CD4-positive, CD25-positive, alpha-beta regulatory T cell (primary cell): ENCODE results near the gene TRMT13. TPM values are rescaled to one million over a fixed set of nuclear protein-coding genes. Genes with fewer than 3 reads are reported as not detected.

ENCODE experiments used
- ATAC-seq, 2 donors: fragments of 150-1000 bp; cut with Tn5 transposase; one replicate each; pipeline ENCODE4 v1.10.0; 2021; ENCODE audit warnings: low read depth in 2 of 2, moderate number of reproducible peaks in 2 of 2, moderate library complexity in 1 of 2
- DNase-seq, 3 donors: peaks; one replicate each; pipeline versions ENCODE4 v3.0.0 to v3.0.0-alpha.2; 2012 to 2022; ENCODE audit warnings: mixed read lengths in 1 of 3
- H3K27ac ChIP-seq: one replicate; pipeline ENCODE4 v1.7.0; 2013; ENCODE audit warnings: mild to moderate bottlenecking, low read length; ENCODE audit not compliant: insufficient read depth, poor library complexity, severe bottlenecking
- H3K27me3 ChIP-seq: one replicate; pipeline ENCODE4 v1.7.0; 2013; ENCODE audit warnings: low read length; ENCODE audit not compliant: control insufficient read depth, insufficient read depth
- H3K36me3 ChIP-seq: one replicate; pipeline ENCODE4 v1.7.0; 2013; ENCODE audit warnings: mild to moderate bottlenecking, low read length, moderate library complexity; ENCODE audit not compliant: control insufficient read depth, insufficient read depth
- H3K4me1 ChIP-seq: 2 replicates; pipeline ENCODE4 v1.7.0; 2013; ENCODE audit warnings: mild to moderate bottlenecking, low read length; ENCODE audit not compliant: insufficient read depth, control insufficient read depth, poor library complexity, severe bottlenecking
- H3K4me3 ChIP-seq: one replicate; pipeline ENCODE4 v1.7.0; 2013; ENCODE audit warnings: low read depth, mild to moderate bottlenecking, low read length, moderate library complexity
- H3K9me3 ChIP-seq, 2 experiments: 1 replicate in 1 of 2; 2 replicates in 1 of 2; pipeline ENCODE4 v1.7.0; 2013; ENCODE audit warnings: low read length in 2 of 2, mild to moderate bottlenecking in 1 of 2, moderate library complexity in 1 of 2; ENCODE audit not compliant: control insufficient read depth in 2 of 2
- H3K27ac Mint-ChIP-seq, 3 donors: one replicate each; pipeline ENCODE4 v1.8.0; 2020 to 2022; ENCODE audit warnings: mild to moderate bottlenecking in 3 of 3, mixed read lengths in 3 of 3, moderate library complexity in 2 of 3
- H3K27me3 Mint-ChIP-seq: one replicate; pipeline ENCODE4 v1.8.0; 2022; ENCODE audit warnings: mild to moderate bottlenecking, mixed read lengths
- H3K36me3 Mint-ChIP-seq: one replicate; pipeline ENCODE4 v1.8.0; 2020; ENCODE audit warnings: mixed read lengths
- H3K4me1 Mint-ChIP-seq, 4 donors: one replicate each; pipeline ENCODE4 v1.8.0; 2020 to 2022; ENCODE audit warnings: mixed read lengths in 4 of 4, mild to moderate bottlenecking in 1 of 4
- H3K4me3 Mint-ChIP-seq, 4 donors: one replicate each; pipeline ENCODE4 v1.8.0; 2020 to 2022; ENCODE audit warnings: mild to moderate bottlenecking in 4 of 4, mixed read lengths in 4 of 4, moderate library complexity in 3 of 4
- H3K9me3 Mint-ChIP-seq, 7 donors: one replicate each; pipeline ENCODE4 v1.8.0; 2020 to 2022; ENCODE audit warnings: mixed read lengths in 7 of 7, mild to moderate bottlenecking in 3 of 7, moderate library complexity in 2 of 7
- polyA plus RNA-seq, 4 donors: library from polyadenylated mRNA; unstranded; fragments of 300-500 nt; fragmentation: Illumina TruSeq; gene quantifications; one replicate each; pipeline ENCODE4 v1.2.3, GENCODE V29; 2021
- total RNA-seq: library from RNA; stranded (reverse); gene quantifications from one replicate; pipeline ENCODE4 v1.2.3, GENCODE V29; 2022

The TRMT13 gene
- total and polyA plus RNA-seq, 5 donors from 2014 or later = 7.5 to 12.2 (median 9.2) TPM

DNA sequence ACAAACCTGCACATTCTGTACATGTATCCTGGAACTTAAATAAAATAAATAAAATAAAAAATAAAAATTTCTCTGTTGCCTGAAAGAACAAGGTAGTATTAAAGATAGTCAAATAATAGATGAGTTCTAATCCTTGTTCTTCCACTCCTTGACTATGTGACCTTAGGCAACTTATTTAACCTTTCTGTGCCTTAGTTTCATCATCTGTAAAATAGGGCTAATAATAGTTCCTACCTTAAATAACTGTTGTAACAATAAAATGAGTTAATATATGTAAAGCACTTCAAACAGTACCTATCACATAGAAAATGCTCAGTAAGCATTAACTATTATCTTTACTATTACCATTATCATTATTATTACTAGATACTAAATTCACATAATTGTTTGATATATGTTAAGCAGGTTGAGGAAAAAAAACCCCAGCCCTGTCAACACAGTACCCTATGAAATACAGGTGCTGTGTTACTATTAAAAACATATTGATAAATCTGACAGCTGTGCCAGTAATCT is 23.4 kb upstream of the TRMT13 start:
- no peak overlapping the region for H3K4me3 ChIP-seq
- DNase-seq (no peak), ATAC-seq (no peak)
- H3K36me3 Mint-ChIP-seq = peaks cover 15% of the 10 kb centered on the region
- peaks cover 0 to 6% (median 3%) of the 10 kb centered on the region in 4 donors for H3K4me1 Mint-ChIP-seq
- no peaks in the 10 kb centered on the region for H3K9me3 ChIP-seq
- H3K9me3 Mint-ChIP-seq = no peaks in the 10 kb centered on the region
- no peak overlapping the region for H3K27ac Mint-ChIP-seq
- H3K4me3 Mint-ChIP-seq = no peak overlapping the region
- no peaks in the 10 kb centered on the region for H3K4me1 ChIP-seq
- H3K27me3 Mint-ChIP-seq = no peaks in the 10 kb centered on the region
- H3K27me3 ChIP-seq = no peaks in the 10 kb centered on the region
- H3K27ac ChIP-seq = no peak overlapping the region
- H3K36me3 ChIP-seq = peaks cover 11% of the 10 kb centered on the region

GRCh38 chr1:100115524-100115923 is 17.4 kb upstream of the TRMT13 start:
- H3K27ac ChIP-seq = no peak overlapping the region
- peaks cover 12% of the 10 kb centered on the region for H3K36me3 Mint-ChIP-seq
- H3K4me3 ChIP-seq = no peak overlapping the region
- no peak overlapping the region for H3K27ac Mint-ChIP-seq
- H3K4me3 Mint-ChIP-seq = no peak overlapping the region
- DNase-seq (no peak), ATAC-seq (no peak)
- H3K36me3 ChIP-seq = peaks cover 12% of the 10 kb centered on the region
- no peaks in the 10 kb centered on the region for H3K9me3 Mint-ChIP-seq
- no peaks in the 10 kb centered on the region for H3K27me3 Mint-ChIP-seq
- no peaks in the 10 kb centered on the region for H3K9me3 ChIP-seq
- H3K4me1 ChIP-seq = no peaks in the 10 kb centered on the region
- peaks cover 0 to 6% (median 0%) of the 10 kb centered on the region in 4 donors for H3K4me1 Mint-ChIP-seq
- H3K27me3 ChIP-seq = no peaks in the 10 kb centered on the region

DNA sequence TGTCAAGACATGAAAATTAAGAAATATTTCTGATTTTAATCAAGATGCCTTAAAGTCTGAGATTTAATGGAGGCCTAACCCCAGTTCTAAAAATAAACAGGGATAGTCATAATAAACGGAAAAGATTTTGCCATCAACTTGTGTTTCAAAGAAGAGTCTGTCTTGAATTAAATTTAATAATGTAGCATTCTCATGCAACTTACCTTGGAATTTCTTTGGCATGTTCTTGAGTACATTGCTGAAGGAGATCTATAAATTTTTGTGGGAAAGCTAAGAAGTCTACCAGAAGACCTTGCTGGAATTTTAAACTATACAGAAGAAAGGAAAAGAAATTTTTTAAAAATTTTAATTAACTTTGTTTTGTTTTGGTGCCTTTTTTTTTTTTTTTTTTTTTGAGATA is 10.8 kb upstream of the TRMT13 start:
- H3K27ac Mint-ChIP-seq = no peak overlapping the region
- Histone ChIP-seq H3K4me1 (no peaks in the 10 kb centered on the region), H3K27me3 (no peaks in the 10 kb centered on the region), H3K9me3 (no peaks in the 10 kb centered on the region), H3K36me3 (peaks cover 9% of the 10 kb centered on the region), H3K27ac (no peak overlapping the region), H3K4me3 (no peak overlapping the region)
- no peaks in the 10 kb centered on the region for H3K27me3 Mint-ChIP-seq
- H3K4me3 Mint-ChIP-seq = no peak overlapping the region
- DNase-seq (no peak), ATAC-seq (no peak)
- H3K4me1 Mint-ChIP-seq = peaks cover 0 to 6% (median 2%) of the 10 kb centered on the region in 4 donors
- no peaks in the 10 kb centered on the region for H3K9me3 Mint-ChIP-seq
- H3K36me3 Mint-ChIP-seq = peaks cover 16% of the 10 kb centered on the region

DNA sequence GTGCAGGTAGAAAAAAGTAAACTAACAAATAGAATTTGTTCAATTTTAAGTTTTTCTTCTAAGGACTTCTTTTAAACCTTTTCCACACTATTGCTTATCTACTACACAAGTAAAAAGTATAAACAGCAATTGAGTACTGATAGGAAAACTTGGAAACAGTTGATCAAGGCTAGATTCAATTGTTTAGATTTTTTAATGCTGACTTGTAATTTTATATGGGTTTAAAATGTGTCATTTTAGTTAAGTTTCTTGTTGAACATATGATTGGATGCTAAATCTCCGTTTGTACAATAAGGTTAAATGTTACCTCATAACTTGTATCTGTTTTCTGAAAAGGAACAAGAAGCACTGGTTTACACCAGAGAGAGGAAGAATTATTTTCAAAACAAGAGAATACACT is 5.7 kb upstream of the TRMT13 start:
- H3K4me1 ChIP-seq = peaks cover 8% of the 10 kb centered on the region
- no peak overlapping the region for H3K4me3 ChIP-seq
- no peaks in the 10 kb centered on the region for H3K9me3 ChIP-seq
- no peaks in the 10 kb centered on the region for H3K27me3 Mint-ChIP-seq
- no peak overlapping the region for H3K27ac Mint-ChIP-seq
- H3K36me3 Mint-ChIP-seq = peaks cover 7% of the 10 kb centered on the region
- no peaks in the 10 kb centered on the region for H3K9me3 Mint-ChIP-seq
- H3K4me1 Mint-ChIP-seq = peaks cover 8 to 15% (median 13%) of the 10 kb centered on the region in 4 donors
- H3K4me3 Mint-ChIP-seq = no peak overlapping the region
- no peaks in the 10 kb centered on the region for H3K36me3 ChIP-seq
- H3K27me3 ChIP-seq = no peaks in the 10 kb centered on the region
- H3K27ac ChIP-seq = no peak overlapping the region
- no peak for ATAC-seq
- no peak for DNase-seq

DNA sequence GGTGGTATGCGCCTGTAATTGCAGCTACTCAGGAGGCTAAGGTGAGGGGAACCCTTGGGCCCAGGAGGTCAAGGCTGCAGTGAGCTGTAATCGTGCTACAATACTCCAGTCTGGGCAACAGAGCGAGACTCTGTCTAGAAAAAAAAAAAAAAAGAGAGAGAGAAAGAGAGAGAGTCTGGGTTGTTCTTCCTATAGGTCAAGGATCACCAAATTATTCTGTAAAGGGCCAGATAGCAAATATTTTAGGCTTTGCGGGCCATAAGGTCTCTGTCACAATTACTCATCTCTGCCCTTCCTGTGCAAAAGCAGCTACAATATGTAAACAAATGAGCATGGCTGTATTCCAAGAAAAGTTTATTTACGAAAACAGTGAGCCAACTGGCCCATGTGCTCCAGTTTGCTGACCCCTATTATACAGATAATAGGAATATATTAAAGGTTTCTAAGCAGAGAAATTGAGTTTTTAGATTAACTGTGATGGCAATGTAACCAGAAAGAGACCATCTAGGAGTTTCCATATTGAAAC is 2.3 kb upstream of the TRMT13 start:
- Histone ChIP-seq H3K9me3 (no peaks in the 10 kb centered on the region), H3K27ac (no peak overlapping the region), H3K27me3 (no peaks in the 10 kb centered on the region), H3K4me3 (no peak overlapping the region), H3K36me3 (no peaks in the 10 kb centered on the region), H3K4me1 (peaks cover 27% of the 10 kb centered on the region)
- H3K27ac Mint-ChIP-seq = no peak overlapping the region
- peaks cover 7% of the 10 kb centered on the region for H3K36me3 Mint-ChIP-seq
- H3K27me3 Mint-ChIP-seq = no peaks in the 10 kb centered on the region
- peak in 1 of 3 donors; percentile 11 for DNase-seq
- H3K4me1 Mint-ChIP-seq = peaks cover 22 to 46% (median 32%) of the 10 kb centered on the region in 4 donors
- peak overlapping the region in 1 of 4 donors; percentile 61 for H3K4me3 Mint-ChIP-seq
- ATAC-seq = no peak
- no peaks in the 10 kb centered on the region for H3K9me3 Mint-ChIP-seq

- Mint-ChIP-seq H3K4me1 (peaks cover 26 to 48% (median 29%) of the 10 kb centered on the region in 4 donors), H3K27ac (peak overlapping the region in 1 of 3 donors; percentile 99), H3K36me3 (no peaks in the 10 kb centered on the region), H3K9me3 (no peaks in the 10 kb centered on the region), H3K4me3 (peak overlapping the region; percentile 93 to 100 (median 98)), H3K27me3 (no peaks in the 10 kb centered on the region)
- DNase-seq (no peak), ATAC-seq (no peak)
- no peaks in the 10 kb centered on the region for H3K27me3 ChIP-seq
- no peak overlapping the region for H3K27ac ChIP-seq
- no peaks in the 10 kb centered on the region for H3K9me3 ChIP-seq
- no peaks in the 10 kb centered on the region for H3K36me3 ChIP-seq
- peak overlapping the region; percentile 97 for H3K4me3 ChIP-seq
- peaks cover 28% of the 10 kb centered on the region for H3K4me1 ChIP-seq
These were observed 1.3 kb upstream of the TRMT13 start for GRCh38 chr1:100131623-100132022.

GRCh38 chr1:100134872-100135271 is 1.9 kb downstream of the TRMT13 start:
- Mint-ChIP-seq H3K36me3 (peaks cover 15% of the 10 kb centered on the region), H3K4me3 (peak overlapping the region; percentile 63 to 79 (median 72)), H3K4me1 (peaks cover 20 to 50% (median 30%) of the 10 kb centered on the region in 4 donors), H3K9me3 (no peaks in the 10 kb centered on the region), H3K27me3 (no peaks in the 10 kb centered on the region), H3K27ac (peak overlapping the region in 1 of 3 donors; percentile 21)
- ATAC-seq (no peak), DNase-seq (no peak)
- Histone ChIP-seq H3K9me3 (no peaks in the 10 kb centered on the region), H3K4me1 (peaks cover 28% of the 10 kb centered on the region), H3K27ac (no peak overlapping the region), H3K27me3 (no peaks in the 10 kb centered on the region), H3K36me3 (peaks cover 29% of the 10 kb centered on the region), H3K4me3 (peak overlapping the region; percentile 8)

- H3K36me3 Mint-ChIP-seq = peaks cover 30% of the 10 kb centered on the region
- no peaks in the 10 kb centered on the region for H3K9me3 ChIP-seq
- no peaks in the 10 kb centered on the region for H3K27me3 ChIP-seq
- H3K4me1 Mint-ChIP-seq = peaks cover 22 to 38% (median 26%) of the 10 kb centered on the region in 4 donors
- H3K27ac Mint-ChIP-seq = no peak overlapping the region
- H3K4me1 ChIP-seq = peaks cover 17% of the 10 kb centered on the region
- peaks cover 56% of the 10 kb centered on the region for H3K36me3 ChIP-seq
- no peaks in the 10 kb centered on the region for H3K9me3 Mint-ChIP-seq
- DNase-seq (no peak), ATAC-seq (no peak)
- H3K4me3 ChIP-seq = no peak overlapping the region
- H3K27ac ChIP-seq = no peak overlapping the region
- no peaks in the 10 kb centered on the region for H3K27me3 Mint-ChIP-seq
- H3K4me3 Mint-ChIP-seq = no peak overlapping the region
These were observed 4.6 kb downstream of the TRMT13 start for GRCh38 chr1:100137602-100138001.
